Measurements from ENCODE around the gene HINT3. TPM values are rescaled to one million over a fixed set of nuclear protein-coding genes. Genes with fewer than 3 reads are reported as not detected.
"Not testable (repeated sequence)": the region's sequence is repeated elsewhere in the genome, so short reads cannot be mapped to it uniquely, and the experiment has no call there.

Gene HINT3
- total and polyA plus RNA-seq, 7 experiments from 2014 or later: 7.7 to 12.4 (median 9.5) TPM

- Histone ChIP-seq H3K4me1 (ENCODE audit: control insufficient read depth in 2 of 2, insufficient read depth in 2 of 2, low read length in 2 of 2) (peaks cover 4 to 10% of the 10 kb centered on the region in 2 donors), H3K27me3 (ENCODE audit: control insufficient read depth in 2 of 2, insufficient read depth in 2 of 2, low read length in 2 of 2) (no peaks in the 10 kb centered on the region), H3K4me3 (ENCODE audit: low read length) (no peak overlapping the region), H3K9me3 (ENCODE audit: control insufficient read depth in 2 of 3, low read length in 3 of 3) (no peaks in the 10 kb centered on the region), H3K36me3 (ENCODE audit: control insufficient read depth in 2 of 3, insufficient read depth in 3 of 3, low read length in 3 of 3) (peaks cover 0 to under 1% (median 0%) of the 10 kb centered on the region in 3 experiments), H3K27ac (ENCODE audit: low read depth, low read length) (no peak overlapping the region)
- H3K36me3 Mint-ChIP-seq: peaks cover 0 to 6% (median 5%) of the 10 kb centered on the region in 5 donors
- POLR2A ChIA-PET: interaction anchor here (1.0 to 1.4 kb wide), 2 partner anchors 23 kb away, joined by 3 read pairs; partner anchors contain the start of gene TRMT11
- no peaks in the 10 kb centered on the region for H3K9me3 Mint-ChIP-seq
- DNase-seq (no peak), ATAC-seq (no peak)
- CTCF ChIA-PET: interaction anchor here (1.5 to 1.6 kb wide), 2 partner anchors 12 to 652 kb away, joined by 3 to 5 read pairs; no protein-coding TSS in a partner anchor
- H3K4me1 Mint-ChIP-seq: peaks cover 0 to 52% (median 41%) of the 10 kb centered on the region in 7 donors
- no peaks in the 10 kb centered on the region for H3K27me3 Mint-ChIP-seq
- H3K27ac Mint-ChIP-seq: peak overlapping the region in 3 of 9 donors; percentile 5 to 63 (median 30)
- H3K4me3 Mint-ChIP-seq: peak overlapping the region in 1 of 10 donors; percentile 18
- intact Hi-C loops (cut with micrococcal nuclease): no loop called here
These were observed 6.4 kb downstream of the HINT3 start for GRCh38 chr6:125962900-125963497.

GRCh38 chr6:125963817-125964216 is 7.2 kb downstream of the HINT3 start:
- no peak overlapping the region for H3K4me3 Mint-ChIP-seq
- no peak overlapping the region for H3K27ac Mint-ChIP-seq
- intact Hi-C loops (cut with micrococcal nuclease): no loop called here
- no peaks in the 10 kb centered on the region for H3K9me3 Mint-ChIP-seq
- Histone ChIP-seq H3K36me3 (ENCODE audit: control insufficient read depth in 2 of 3, insufficient read depth in 3 of 3, low read length in 3 of 3) (peaks cover 0 to 6% (median 0%) of the 10 kb centered on the region in 3 experiments), H3K27ac (ENCODE audit: low read depth, low read length) (no peak overlapping the region), H3K27me3 (ENCODE audit: control insufficient read depth in 2 of 2, insufficient read depth in 2 of 2, low read length in 2 of 2) (no peaks in the 10 kb centered on the region), H3K4me3 (ENCODE audit: low read length) (no peak overlapping the region), H3K4me1 (ENCODE audit: control insufficient read depth in 2 of 2, insufficient read depth in 2 of 2, low read length in 2 of 2) (peaks cover 0 to 2% of the 10 kb centered on the region in 2 donors), H3K9me3 (ENCODE audit: control insufficient read depth in 2 of 3, low read length in 3 of 3) (no peaks in the 10 kb centered on the region)
- no peak for ATAC-seq
- POLR2A ChIA-PET: interaction anchor here (1.4 kb wide), 1 partner anchor 22 kb away, joined by 3 read pairs; no protein-coding TSS in a partner anchor
- H3K27me3 Mint-ChIP-seq: no peaks in the 10 kb centered on the region
- no peak for DNase-seq
- CTCF ChIA-PET: interaction anchor here (1.6 kb wide), 1 partner anchor 11 kb away, joined by 5 read pairs; no protein-coding TSS in a partner anchor
- H3K4me1 Mint-ChIP-seq: peaks cover 0 to 57% (median 49%) of the 10 kb centered on the region in 7 donors
- H3K36me3 Mint-ChIP-seq: peaks cover 0 to 13% (median 11%) of the 10 kb centered on the region in 5 donors

- DNase-seq (no peak), ATAC-seq (no peak)
- POLR2A ChIA-PET: no interaction called here
- intact Hi-C loops (cut with micrococcal nuclease): no loop called here
- peaks cover 0 to 9% (median 0%) of the 10 kb centered on the region in 3 experiments for H3K36me3 ChIP-seq (ENCODE audit: control insufficient read depth in 2 of 3, insufficient read depth in 3 of 3, low read length in 3 of 3)
- CTCF ChIA-PET: no interaction called here
- Mint-ChIP-seq H3K4me1 (peaks cover 0 to 63% (median 53%) of the 10 kb centered on the region in 7 donors), H3K4me3 (no peak overlapping the region), H3K27ac (peak overlapping the region in 2 of 9 donors; percentile 49 to 65), H3K9me3 (no peaks in the 10 kb centered on the region), H3K36me3 (peaks cover 0 to 16% (median 9%) of the 10 kb centered on the region in 5 donors), H3K27me3 (no peaks in the 10 kb centered on the region)
- H3K27ac ChIP-seq (ENCODE audit: low read depth, low read length): no peak overlapping the region
- H3K9me3 ChIP-seq (ENCODE audit: control insufficient read depth in 2 of 3, low read length in 3 of 3): no peaks in the 10 kb centered on the region
- no peak overlapping the region for H3K4me3 ChIP-seq (ENCODE audit: low read length)
- no peaks in the 10 kb centered on the region for H3K27me3 ChIP-seq (ENCODE audit: control insufficient read depth in 2 of 2, insufficient read depth in 2 of 2, low read length in 2 of 2)
- no peaks in the 10 kb centered on the region for H3K4me1 ChIP-seq (ENCODE audit: control insufficient read depth in 2 of 2, insufficient read depth in 2 of 2, low read length in 2 of 2)
These were observed 10.0 kb downstream of the HINT3 start for GRCh38 chr6:125966569-125966968.

- POLR2A ChIA-PET: no interaction called here
- intact Hi-C loops (cut with micrococcal nuclease): no loop called here
- Mint-ChIP-seq H3K27ac (peak overlapping the region in 1 of 9 donors; percentile 48), H3K27me3 (no peaks in the 10 kb centered on the region), H3K36me3 (peaks cover 0 to 19% (median 9%) of the 10 kb centered on the region in 5 donors), H3K4me3 (no peak overlapping the region), H3K9me3 (no peaks in the 10 kb centered on the region), H3K4me1 (peaks cover 0 to 54% (median 38%) of the 10 kb centered on the region in 7 donors)
- no peak overlapping the region for H3K4me3 ChIP-seq (ENCODE audit: low read length)
- ATAC-seq: no peak
- H3K27ac ChIP-seq (ENCODE audit: low read depth, low read length): no peak overlapping the region
- H3K27me3 ChIP-seq (ENCODE audit: control insufficient read depth in 2 of 2, insufficient read depth in 2 of 2, low read length in 2 of 2): no peaks in the 10 kb centered on the region
- CTCF ChIA-PET: no interaction called here
- DNase-seq: no peak
- H3K4me1 ChIP-seq (ENCODE audit: control insufficient read depth in 2 of 2, insufficient read depth in 2 of 2, low read length in 2 of 2): no peaks in the 10 kb centered on the region
- no peaks in the 10 kb centered on the region for H3K9me3 ChIP-seq (ENCODE audit: control insufficient read depth in 2 of 3, low read length in 3 of 3)
- H3K36me3 ChIP-seq (ENCODE audit: control insufficient read depth in 2 of 3, insufficient read depth in 3 of 3, low read length in 3 of 3): peaks cover 0 to 11% (median 0%) of the 10 kb centered on the region in 3 experiments
These were observed 11.9 kb downstream of the HINT3 start for GRCh38 chr6:125968493-125968892.

- H3K27ac Mint-ChIP-seq: peak overlapping the region in 3 of 9 donors; percentile 31 to 45 (median 41)
- H3K9me3 Mint-ChIP-seq: no peaks in the 10 kb centered on the region
- H3K27ac ChIP-seq (ENCODE audit: low read depth, low read length): no peak overlapping the region
- ChIA-PET CTCF (interaction anchor here (0.6 to 1.8 kb wide), 4 partner anchors 11 to 659 kb away, joined by 3 to 5 read pairs (median 4); partner anchors contain the start of gene TRMT11), POLR2A (interaction anchor here (0.6 to 2.2 kb wide), 4 partner anchors 15 to 194 kb away, joined by 3 to 6 read pairs (median 4); partner anchors contain the start of gene HINT3)
- peaks cover 0 to 22% (median 11%) of the 10 kb centered on the region in 5 donors for H3K36me3 Mint-ChIP-seq
- no peak for DNase-seq
- H3K9me3 ChIP-seq (ENCODE audit: control insufficient read depth in 2 of 3, low read length in 3 of 3): no peaks in the 10 kb centered on the region
- H3K4me1 ChIP-seq (ENCODE audit: control insufficient read depth in 2 of 2, insufficient read depth in 2 of 2, low read length in 2 of 2): no peaks in the 10 kb centered on the region
- H3K27me3 Mint-ChIP-seq: no peaks in the 10 kb centered on the region
- ATAC-seq: no peak
- intact Hi-C loops (cut with micrococcal nuclease): no loop called here
- H3K27me3 ChIP-seq (ENCODE audit: control insufficient read depth in 2 of 2, insufficient read depth in 2 of 2, low read length in 2 of 2): no peaks in the 10 kb centered on the region
- H3K4me3 Mint-ChIP-seq: no peak overlapping the region
- no peak overlapping the region for H3K4me3 ChIP-seq (ENCODE audit: low read length)
- peaks cover 0 to 17% (median 0%) of the 10 kb centered on the region in 3 experiments for H3K36me3 ChIP-seq (ENCODE audit: control insufficient read depth in 2 of 3, insufficient read depth in 3 of 3, low read length in 3 of 3)
- peaks cover 5 to 40% (median 30%) of the 10 kb centered on the region in 7 donors for H3K4me1 Mint-ChIP-seq
These were observed 14.2 kb downstream of the HINT3 start for GRCh38 chr6:125970760-125971159.

- H3K27ac ChIP-seq (ENCODE audit: low read depth, low read length); H3K27me3 Mint-ChIP-seq; H3K9me3 ChIP-seq (ENCODE audit: control insufficient read depth in 2 of 3, low read length in 3 of 3); H3K9me3 Mint-ChIP-seq; H3K4me3 ChIP-seq (ENCODE audit: low read length); H3K27me3 ChIP-seq (ENCODE audit: control insufficient read depth in 2 of 2, insufficient read depth in 2 of 2, low read length in 2 of 2); ATAC-seq; DNase-seq; H3K4me3 Mint-ChIP-seq; intact Hi-C loops (cut with micrococcal nuclease); H3K4me1 ChIP-seq (ENCODE audit: control insufficient read depth in 2 of 2, insufficient read depth in 2 of 2, low read length in 2 of 2): not testable (repeated sequence)
- Mint-ChIP-seq H3K36me3 (peaks cover 0 to 19% (median 9%) of the 10 kb centered on the region in 5 donors), H3K27ac (peak overlapping the region in 2 of 9 donors; percentile 14 to 16), H3K4me1 (peaks cover 5 to 30% (median 22%) of the 10 kb centered on the region in 7 donors)
- ChIA-PET CTCF (interaction anchor here (0.7 kb wide), 1 partner anchor 211 kb away, joined by 3 read pairs; no protein-coding TSS in a partner anchor), POLR2A (interaction anchor here (0.6 kb wide), 1 partner anchor 34 kb away, joined by 3 read pairs; no protein-coding TSS in a partner anchor)
- peaks cover 0 to 18% (median 0%) of the 10 kb centered on the region in 3 experiments for H3K36me3 ChIP-seq (ENCODE audit: control insufficient read depth in 2 of 3, insufficient read depth in 3 of 3, low read length in 3 of 3)
These were observed 15.9 kb downstream of the HINT3 start for GRCh38 chr6:125972478-125972877.
